CD4-positive, alpha-beta T cell treated with Interleukin-15 for 1 hour (primary cell): ENCODE data around the gene PRKN.

Source experiments
- DNase-seq: peaks from one replicate; pipeline ENCODE4 v3.0.0-alpha.2; 2020

The PRKN gene

DNA sequence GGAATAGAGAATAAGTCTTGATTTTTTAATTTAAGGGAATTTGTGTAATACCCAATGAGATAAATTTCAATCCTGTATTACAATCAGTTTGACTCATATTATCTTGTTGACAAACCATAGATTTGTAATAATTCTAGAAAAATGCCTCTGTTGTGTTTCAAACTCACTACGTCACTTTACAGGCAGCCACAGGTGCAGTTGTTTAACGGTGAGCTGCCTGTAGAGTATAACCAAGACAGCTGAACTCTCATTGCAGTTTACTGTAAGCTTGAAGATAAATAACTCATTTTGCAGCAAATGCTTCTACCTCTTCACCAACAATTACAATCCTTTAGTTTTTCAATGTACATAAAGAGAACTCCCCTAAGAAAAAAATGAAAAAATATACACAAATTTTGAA lies 114.3 kb downstream of the PRKN start:
- no peak for DNase-seq

DNA sequence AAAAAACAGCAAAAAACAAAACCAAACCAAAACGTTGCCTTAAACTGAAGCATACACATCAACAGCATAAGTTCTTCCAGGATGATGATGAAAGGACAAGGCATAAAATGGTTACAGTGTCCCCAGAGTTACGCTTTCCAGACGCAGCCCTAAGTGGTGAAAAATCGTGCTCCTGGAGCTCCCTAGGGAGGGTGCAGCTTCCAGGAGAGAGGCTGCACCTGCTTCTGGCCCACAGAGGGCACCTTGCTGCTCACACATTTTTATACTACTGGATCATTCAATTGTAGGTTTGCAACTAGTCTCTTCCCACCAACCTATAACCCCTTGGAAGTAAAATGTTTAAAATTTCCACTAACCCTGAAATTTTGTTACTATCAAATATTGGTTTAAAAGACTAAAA lies 115.0 kb downstream of the PRKN start:
- DNase-seq, result no peak

- no peak for DNase-seq
Observed at GRCh38 chr6:162610351-162610750, 117.2 kb downstream of the PRKN start.

- DNase-seq, result no peak
Observed at GRCh38 chr6:162605881-162606280, 121.7 kb downstream of the PRKN start.

GRCh38 chr6:162603231-162604015 lies 124.1 kb downstream of the PRKN start:
- DNase-seq, result no peak

DNA sequence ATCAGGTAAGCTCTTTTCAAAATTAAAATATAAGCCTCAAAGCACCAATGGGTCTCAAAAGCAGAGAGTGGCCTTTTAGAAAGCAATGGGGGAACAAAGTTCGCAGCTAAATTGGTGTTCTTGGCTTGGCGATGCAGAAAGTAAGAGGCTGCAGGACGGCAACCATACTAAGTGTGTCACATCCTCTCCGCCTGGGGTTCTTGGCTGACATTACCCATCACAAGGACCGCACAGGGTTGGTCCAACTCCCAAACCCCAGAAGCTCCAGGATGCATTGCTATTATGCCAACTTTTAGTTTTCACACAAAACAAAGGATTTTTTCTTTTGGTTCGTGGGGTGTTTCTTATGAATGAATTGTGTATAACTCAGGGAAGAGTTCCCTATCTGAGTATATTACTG lies 124.8 kb downstream of the PRKN start:
- no peak for DNase-seq

- DNase-seq, result no peak
Observed at GRCh38 chr6:162596676-162597075, 130.9 kb downstream of the PRKN start.

DNA sequence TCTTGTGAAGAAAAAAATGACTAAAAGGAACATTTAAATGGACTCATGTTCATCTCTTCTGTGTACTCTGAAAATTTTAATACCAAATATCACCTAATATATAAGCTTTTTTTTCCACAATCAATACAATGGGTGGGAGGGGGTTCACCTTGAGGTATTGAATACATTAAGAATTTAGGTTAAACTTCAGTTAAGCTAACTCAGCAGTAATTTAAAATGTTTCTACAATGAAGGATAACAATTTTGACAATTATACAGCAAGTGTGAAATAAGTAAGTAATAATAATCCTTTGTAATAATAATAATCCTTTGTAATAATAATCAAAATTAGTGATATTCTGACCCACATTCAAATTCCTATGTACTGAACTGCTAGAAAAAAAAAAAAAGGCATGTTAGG lies 136.0 kb downstream of the PRKN start:
- DNase-seq, result no peak

GRCh38 chr6:162581988-162582780 lies 145.4 kb downstream of the PRKN start:
- no peak for DNase-seq

DNA sequence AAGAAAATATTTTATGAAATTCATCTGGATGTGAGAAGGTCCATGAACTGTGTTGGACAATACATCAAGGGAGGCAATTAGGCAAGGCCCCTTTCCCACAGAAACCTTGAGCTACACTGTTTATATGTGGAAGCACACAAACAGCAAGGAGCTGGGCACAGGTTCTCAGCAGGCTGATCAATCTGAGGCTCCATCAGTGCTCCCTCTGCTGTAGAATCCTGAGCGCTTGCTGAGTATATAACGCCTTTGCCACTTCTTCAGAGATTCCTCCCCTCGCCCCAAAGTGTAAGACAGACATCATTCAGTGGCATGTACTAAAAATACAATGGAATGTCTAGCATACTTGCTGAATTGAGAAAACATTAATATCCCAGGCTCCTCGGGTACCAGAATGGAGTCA lies 146.9 kb downstream of the PRKN start:
- DNase-seq, result no peak

- DNase-seq, result no peak
Observed at GRCh38 chr6:162576016-162576415, 151.6 kb downstream of the PRKN start.

DNA sequence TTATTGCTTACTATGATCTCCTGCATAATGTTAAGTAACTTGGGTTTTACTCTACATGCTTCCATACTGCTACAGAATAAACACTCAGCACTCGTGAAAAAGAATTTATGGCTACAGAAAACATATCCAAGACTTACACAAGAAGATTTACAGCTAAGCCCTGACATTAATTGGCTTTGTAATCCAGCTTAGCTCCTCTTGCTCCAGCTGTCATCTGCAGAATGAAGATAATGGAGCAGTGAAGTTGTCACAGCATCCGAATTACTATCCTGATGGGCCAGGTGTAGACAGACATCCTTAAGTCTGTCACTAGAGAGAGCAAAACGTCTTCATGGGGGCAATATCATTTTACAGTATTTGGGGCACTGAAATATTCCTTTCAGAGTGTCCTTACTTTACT lies 155.3 kb downstream of the PRKN start:
- no peak for DNase-seq

DNA sequence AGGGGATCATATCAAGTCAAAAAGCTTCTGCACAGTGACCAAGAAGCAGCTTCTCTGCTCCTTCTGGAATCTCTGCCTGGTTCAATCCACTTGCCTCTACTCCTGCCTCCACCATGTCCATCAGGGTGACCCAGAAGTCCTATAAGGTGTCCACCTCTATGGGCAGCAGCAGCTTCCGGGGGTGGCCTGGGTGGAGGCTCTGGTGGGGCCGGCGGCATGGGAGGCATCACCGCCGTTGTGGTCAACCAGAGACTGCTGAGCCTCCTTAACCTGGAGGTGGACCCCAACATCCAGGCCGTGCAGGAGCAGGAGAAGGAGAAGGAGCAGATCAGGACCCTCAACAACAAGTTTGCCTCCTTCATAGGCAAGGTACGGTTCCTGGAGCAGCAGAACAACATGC lies 159.3 kb downstream of the PRKN start:
- DNase-seq, result no peak

GRCh38 chr6:162562041-162562440 lies 165.5 kb downstream of the PRKN start:
- DNase-seq, result no peak

- DNase-seq, result no peak
Observed at GRCh38 chr6:162560891-162561290, 166.7 kb downstream of the PRKN start.

DNA sequence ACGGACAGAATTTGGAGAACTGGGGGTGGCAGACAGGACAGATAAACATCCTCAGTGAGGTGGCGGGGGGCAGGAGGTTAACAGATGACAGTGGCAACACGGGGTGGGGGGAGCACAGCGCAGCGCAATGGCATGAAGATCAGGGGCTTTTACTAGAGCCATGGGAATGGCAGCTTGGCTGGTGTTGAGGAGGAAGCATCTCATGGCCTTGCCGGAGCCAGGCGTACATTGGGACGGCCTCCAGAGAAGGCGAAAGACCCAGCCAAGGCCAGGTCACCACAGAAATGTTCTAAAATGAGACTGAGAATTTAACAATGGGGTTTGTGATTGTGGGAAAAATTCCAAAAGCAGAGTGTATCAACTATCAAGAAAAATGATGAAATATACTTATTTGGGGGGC lies 173.0 kb downstream of the PRKN start:
- DNase-seq, result no peak

- DNase-seq, result no peak
Observed at GRCh38 chr6:162546905-162547304, 180.7 kb downstream of the PRKN start.

- no peak for DNase-seq
Observed at GRCh38 chr6:162543221-162543620, 184.3 kb downstream of the PRKN start.

DNA sequence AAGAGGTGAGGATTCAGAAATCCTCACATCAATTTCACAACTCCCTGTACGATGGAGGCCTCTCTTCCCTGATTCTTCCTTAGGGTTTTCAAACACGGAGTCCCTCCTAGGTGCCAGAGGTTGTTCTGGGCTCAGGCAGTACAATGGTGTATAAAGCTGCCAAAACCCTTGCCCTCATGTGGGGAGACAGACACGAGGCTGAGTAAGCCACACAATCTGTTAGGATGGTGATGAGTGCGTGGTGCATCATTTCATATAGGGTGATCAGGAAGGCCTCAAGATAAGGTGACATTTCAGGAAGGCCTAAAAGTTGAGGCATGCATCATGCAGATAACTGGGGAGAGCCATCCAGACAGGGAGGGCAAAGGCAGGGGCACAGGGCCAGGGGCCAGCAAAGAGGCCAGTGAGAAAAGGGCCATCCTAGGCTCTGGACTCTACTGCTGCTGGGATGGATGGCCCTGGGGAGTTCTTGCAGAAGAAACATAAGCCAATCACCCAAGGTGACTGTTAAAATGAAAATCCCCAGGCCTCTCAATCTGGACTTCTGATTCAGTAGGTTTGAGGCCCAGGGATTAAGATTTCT lies 186.5 kb downstream of the PRKN start:
- no peak for DNase-seq

DNA sequence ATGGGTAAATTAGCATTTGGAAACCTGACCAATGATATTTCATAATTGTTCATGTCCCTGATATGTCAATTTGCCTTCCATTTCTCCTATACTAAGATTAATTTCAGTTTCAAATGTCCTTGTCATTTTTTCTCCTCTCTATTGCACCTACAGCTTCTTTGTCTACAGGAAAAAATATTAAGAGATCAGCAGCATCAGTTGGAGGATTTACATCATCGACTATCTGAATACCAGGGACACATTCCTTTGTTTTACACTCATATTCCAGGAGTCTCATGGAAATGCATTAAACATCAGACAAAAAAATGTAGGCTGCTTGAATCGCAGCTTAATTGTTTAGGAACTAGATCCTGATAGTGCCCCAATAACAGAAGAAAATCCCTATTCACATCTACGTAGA lies 188.2 kb downstream of the PRKN start:
- no peak for DNase-seq

DNA sequence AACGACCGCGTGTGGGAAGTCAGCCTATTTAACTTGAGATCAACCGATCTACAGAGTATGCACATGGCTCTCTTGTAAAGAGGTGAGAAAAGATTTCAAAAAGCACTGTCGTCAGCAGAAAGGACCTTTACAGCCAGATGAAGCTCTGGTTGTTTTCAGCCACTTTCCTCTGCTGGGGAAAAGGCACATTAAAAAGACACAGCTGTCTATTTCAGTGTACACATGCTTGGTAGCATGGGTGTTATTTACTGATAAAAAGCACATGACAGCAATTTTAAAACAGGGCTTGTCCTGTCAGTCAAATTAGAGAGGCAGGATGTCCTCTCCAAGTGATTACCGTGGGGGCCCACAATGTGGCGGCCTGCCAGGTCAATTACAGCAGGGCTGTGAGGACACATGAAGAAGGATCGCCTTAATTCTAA lies 188.9 kb downstream of the PRKN start:
- no peak for DNase-seq

DNA sequence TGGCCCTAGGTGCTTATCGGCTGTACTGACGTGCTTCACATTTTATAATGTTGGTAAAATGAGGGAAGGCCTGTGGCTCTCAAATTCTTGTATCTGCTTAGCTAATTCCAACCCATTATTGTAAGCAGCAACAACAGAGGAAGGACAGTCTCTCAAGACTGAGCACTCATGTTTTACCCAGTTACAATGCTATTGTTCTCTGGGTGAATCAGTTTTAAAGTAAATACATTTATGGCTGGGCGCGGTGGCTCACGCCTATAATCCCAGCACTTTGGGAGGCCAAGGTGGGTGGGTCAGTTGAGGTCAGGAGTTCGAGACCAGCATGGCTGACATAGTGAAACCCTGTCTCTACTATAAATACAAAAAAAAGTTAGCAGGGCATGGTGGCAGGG lies 194.6 kb downstream of the PRKN start:
- DNase-seq, result no peak

- DNase-seq, result no peak
Observed at GRCh38 chr6:162532283-162533008, 195.1 kb downstream of the PRKN start.
